SU-DHL-6 (cell line): Measurements from ENCODE around the gene EVL.

Source experiments
- H2AFZ ChIP-seq: fragments of 200-600 bp; sonication (generic); 2 replicates; pipeline ENCODE4 v1.6.1; 2014; ENCODE audit warnings: low read depth, mild to moderate bottlenecking, moderate library complexity, mixed read lengths, antibody characterized with exemption, low read length; ENCODE audit not compliant: severe bottlenecking
- H3F3A ChIP-seq: fragments of 200-600 bp; shearing (Covaris generic); 2 replicates; pipeline ENCODE4 v1.6.0; 2016; ENCODE audit warnings: antibody characterized with exemption, mild to moderate bottlenecking; ENCODE audit not compliant: insufficient read depth
- H3K27ac ChIP-seq: fragments of 200-600 bp; sonication (generic); 2 replicates; pipeline ENCODE4 v1.5.1; 2016; ENCODE audit warnings: low read depth, mild to moderate bottlenecking, low read length, moderate library complexity, mixed read lengths
- H3K27me3 ChIP-seq: fragments of 200-600 bp; sonication (generic), shearing (Covaris generic); 2 replicates; pipeline ENCODE4 v1.6.0; 2014; ENCODE audit warnings: mild to moderate bottlenecking, low read length
- H3K36me3 ChIP-seq: fragments of 200-600 bp; sonication (generic); 2 replicates; pipeline ENCODE4 v1.6.1; 2014; ENCODE audit warnings: mild to moderate bottlenecking, low read length, mixed read lengths
- H3K4me2 ChIP-seq: fragments of 300-600, 200-600 bp; shearing (Covaris generic), sonication (generic); 2 replicates; pipeline ENCODE4 v1.6.0; 2014; ENCODE audit warnings: low read length, low read depth, mild to moderate bottlenecking; ENCODE audit not compliant: poor library complexity, severe bottlenecking
- H3K4me3 ChIP-seq: fragments of 200-600 bp; sonication (generic); 2 replicates; pipeline ENCODE4 v1.5.1; 2014; ENCODE audit warnings: antibody characterized with exemption, low read length, mild to moderate bottlenecking, mixed read lengths; ENCODE audit not compliant: insufficient read depth, poor library complexity, severe bottlenecking
- H3K79me2 ChIP-seq: fragments of 200-600 bp; sonication (generic); 2 replicates; pipeline ENCODE4 v1.6.1; 2014; ENCODE audit warnings: mild to moderate bottlenecking, low read length, moderate library complexity; ENCODE audit not compliant: insufficient read depth
- H3K9ac ChIP-seq: fragments of 200-600 bp; sonication (generic); 2 replicates; pipeline ENCODE4 v1.7.0; 2014; ENCODE audit warnings: mild to moderate bottlenecking, low read length
- H3K9me2 ChIP-seq: fragments of 200-600 bp; sonication (generic); replicated peaks from 2 replicates; pipeline ENCODE4 v1.6.1; 2014; ENCODE audit warnings: low read length; ENCODE audit not compliant: insufficient read depth
- H3K9me3 ChIP-seq: fragments of 200-600 bp; sonication (generic); 2 replicates; pipeline ENCODE4 v1.6.1; 2014; ENCODE audit warnings: low read length, mixed read lengths; ENCODE audit not compliant: insufficient read depth
- H4K20me1 ChIP-seq: fragments of 200-600 bp; sonication (generic); 2 replicates; pipeline ENCODE4 v1.6.1; 2014; ENCODE audit warnings: low read depth, mild to moderate bottlenecking, antibody characterized with exemption, low read length, moderate library complexity, mixed read lengths
- EZH2phosphoT487 ChIP-seq: fragments of 200-600 bp; sonication (generic), shearing (Covaris generic); conservative IDR thresholded peaks from 2 replicates; pipeline ENCODE4 v1.6.1; 2018; ENCODE audit warnings: mild to moderate bottlenecking, antibody characterized with exemption, low read length, moderate library complexity, mixed read lengths
- TF ChIP-seq, protein P1 (sequence below): fragments of 200-600 bp; sonication (generic); IDR thresholded peaks from one replicate; pipeline ENCODE4 v1.5.1; 2017; ENCODE audit warnings: antibody characterized with exemption, mild to moderate bottlenecking, low read length, moderate library complexity; ENCODE audit not compliant: insufficient read depth, poor library complexity, severe bottlenecking

Gene EVL

DNA sequence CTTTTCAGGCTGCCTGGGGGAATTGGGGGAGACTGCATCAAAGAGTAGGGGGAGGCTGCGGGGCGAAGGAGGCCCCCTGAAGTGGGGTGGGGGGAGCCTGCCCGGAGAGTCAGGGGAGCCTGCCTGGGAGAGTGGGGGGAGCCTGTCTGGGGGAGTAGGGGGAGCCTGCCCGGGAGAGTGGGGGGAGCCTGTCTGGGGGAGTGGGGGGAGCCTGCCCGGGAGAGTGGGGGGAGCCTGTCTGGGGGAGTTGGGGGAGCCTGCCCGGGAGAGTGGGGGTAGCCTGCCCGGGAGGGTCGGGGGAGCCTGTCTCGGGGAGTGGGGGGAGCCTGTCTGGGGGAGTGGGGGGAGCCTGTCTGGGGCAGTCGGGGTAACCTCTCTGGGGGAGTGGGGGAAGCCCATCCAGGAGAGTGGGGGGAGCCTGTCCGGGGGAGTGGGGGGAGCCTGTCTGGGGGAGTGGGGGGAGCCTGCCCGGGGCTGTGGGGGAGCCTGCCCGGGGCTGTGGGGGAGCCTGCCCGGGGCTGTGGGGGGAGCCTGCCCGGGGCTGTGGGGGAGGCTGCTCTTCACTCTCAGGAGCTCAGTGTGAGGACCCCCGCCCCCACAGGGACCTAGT lies 100.7 kb downstream of the EVL start:
- H3K79me2 ChIP-seq: no peaks in the 10 kb centered on the region
- no peaks in the 10 kb centered on the region for H3F3A ChIP-seq
- no peak overlapping the region for H3K4me3 ChIP-seq
- no peaks in the 10 kb centered on the region for H4K20me1 ChIP-seq
- H3K27me3 ChIP-seq: no peaks in the 10 kb centered on the region
- no peak overlapping the region for H3K4me2 ChIP-seq
- H3K36me3 ChIP-seq: no peaks in the 10 kb centered on the region
- no peaks in the 10 kb centered on the region for H3K9me3 ChIP-seq
- TF ChIP-seq, protein P1, sequence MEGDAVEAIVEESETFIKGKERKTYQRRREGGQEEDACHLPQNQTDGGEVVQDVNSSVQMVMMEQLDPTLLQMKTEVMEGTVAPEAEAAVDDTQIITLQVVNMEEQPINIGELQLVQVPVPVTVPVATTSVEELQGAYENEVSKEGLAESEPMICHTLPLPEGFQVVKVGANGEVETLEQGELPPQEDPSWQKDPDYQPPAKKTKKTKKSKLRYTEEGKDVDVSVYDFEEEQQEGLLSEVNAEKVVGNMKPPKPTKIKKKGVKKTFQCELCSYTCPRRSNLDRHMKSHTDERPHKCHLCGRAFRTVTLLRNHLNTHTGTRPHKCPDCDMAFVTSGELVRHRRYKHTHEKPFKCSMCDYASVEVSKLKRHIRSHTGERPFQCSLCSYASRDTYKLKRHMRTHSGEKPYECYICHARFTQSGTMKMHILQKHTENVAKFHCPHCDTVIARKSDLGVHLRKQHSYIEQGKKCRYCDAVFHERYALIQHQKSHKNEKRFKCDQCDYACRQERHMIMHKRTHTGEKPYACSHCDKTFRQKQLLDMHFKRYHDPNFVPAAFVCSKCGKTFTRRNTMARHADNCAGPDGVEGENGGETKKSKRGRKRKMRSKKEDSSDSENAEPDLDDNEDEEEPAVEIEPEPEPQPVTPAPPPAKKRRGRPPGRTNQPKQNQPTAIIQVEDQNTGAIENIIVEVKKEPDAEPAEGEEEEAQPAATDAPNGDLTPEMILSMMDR: no peak
- no peak for TF ChIP-seq EZH2phosphoT487
- H3K9me2 ChIP-seq: no peaks in the 10 kb centered on the region
- H3K27ac ChIP-seq: no peak overlapping the region
- no peak overlapping the region for H3K9ac ChIP-seq
- H2AFZ ChIP-seq: no peak overlapping the region

DNA sequence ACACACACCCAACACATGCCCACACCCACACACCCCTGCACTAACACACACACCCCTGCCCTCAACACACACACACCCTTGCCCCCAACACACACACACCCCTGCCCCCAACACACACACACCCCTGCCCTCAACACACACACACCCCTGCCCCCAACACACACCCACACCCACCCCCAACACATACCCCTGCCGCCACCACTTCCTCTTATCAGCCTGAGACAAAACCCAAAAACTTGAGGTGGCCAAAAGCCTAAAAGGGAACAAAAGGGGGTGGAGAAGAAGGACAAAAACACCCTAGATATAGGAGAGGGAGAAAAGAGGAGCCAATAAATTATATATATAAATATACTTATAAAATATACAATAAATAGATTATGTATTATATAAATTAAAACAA lies 103.3 kb downstream of the EVL start:
- no peak for TF ChIP-seq EZH2phosphoT487
- TF ChIP-seq, protein P1: no peak
- no peak overlapping the region for H3K27ac ChIP-seq
- no peaks in the 10 kb centered on the region for H3F3A ChIP-seq
- no peak overlapping the region for H3K4me3 ChIP-seq
- H2AFZ ChIP-seq: no peak overlapping the region
- no peaks in the 10 kb centered on the region for H3K79me2 ChIP-seq
- H3K36me3 ChIP-seq: no peaks in the 10 kb centered on the region
- no peaks in the 10 kb centered on the region for H3K9me2 ChIP-seq
- H3K9ac ChIP-seq: no peak overlapping the region
- no peaks in the 10 kb centered on the region for H3K9me3 ChIP-seq
- H3K4me2 ChIP-seq: no peak overlapping the region
- H4K20me1 ChIP-seq: no peaks in the 10 kb centered on the region
- H3K27me3 ChIP-seq: no peaks in the 10 kb centered on the region

DNA sequence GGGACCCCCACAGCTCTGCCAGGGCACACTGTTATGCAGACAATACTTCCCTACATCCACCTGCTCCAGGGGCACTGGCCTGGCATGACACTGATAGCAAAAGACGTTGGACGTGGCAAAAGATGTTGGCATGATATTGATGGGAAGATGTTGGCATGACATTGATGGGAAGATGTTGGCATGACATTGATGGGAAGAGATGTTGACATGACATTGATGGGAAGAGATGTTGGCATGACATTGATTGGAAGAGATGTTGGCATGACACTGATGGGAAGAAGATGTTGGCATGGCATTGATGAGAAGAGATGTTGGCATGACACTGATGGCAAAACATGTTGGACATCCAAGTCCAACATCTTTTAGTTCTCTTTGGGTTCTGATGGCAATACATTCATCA lies 105.7 kb downstream of the EVL start:
- Histone ChIP-seq H3K36me3 (no peaks in the 10 kb centered on the region), H3K4me3 (no peak overlapping the region)

More for the DNA sequence above, 105.7 kb downstream of the EVL start:
- Histone ChIP-seq H4K20me1 (no peaks in the 10 kb centered on the region), H3K9ac (no peak overlapping the region), H3K79me2 (no peaks in the 10 kb centered on the region), H3K9me3 (no peaks in the 10 kb centered on the region), H3K27ac (no peak overlapping the region), H2AFZ (no peak overlapping the region), H3K27me3 (no peaks in the 10 kb centered on the region), H3K4me2 (no peak overlapping the region), H3F3A (no peaks in the 10 kb centered on the region), H3K9me2 (no peaks in the 10 kb centered on the region)
- TF ChIP-seq EZH2phosphoT487: no peak
- TF ChIP-seq, protein P1: no peak
